Coronary artery (tissue), 2 donors: Measurements from ENCODE around the gene E2F3.

Experiments
- DNase-seq: peaks from one replicate; pipeline ENCODE4 v3.0.0-alpha.2; 2017; ENCODE audit warnings: low spot score
- H3K27ac ChIP-seq, 2 donors: fragments of 200-600 bp; sonication (generic); one replicate each; pipeline ENCODE4 v1.5.1; 2016 to 2019
- H3K4me3 ChIP-seq: fragments of 200-600 bp; sonication (generic); 2 replicates; pipeline ENCODE4 v1.5.1; 2016; ENCODE audit warnings: mild to moderate bottlenecking, moderate library complexity
- CTCF ChIP-seq: fragments of 200-600 bp; sonication (generic); IDR thresholded peaks from one replicate; pipeline ENCODE4 v1.5.1; 2019; ENCODE audit warnings: antibody characterized with exemption

The E2F3 gene

GRCh38 chr6:20401205-20402091, at the start of gene E2F3:
Gene E2F3 (plus strand): TSS chr6:20401879. CDS start chr6:20402233, 354 bp downstream.
- peak within 1 kb of the TSS; percentile 93 for H3K4me3 ChIP-seq
- TF ChIP-seq CTCF, result no peak
- H3K27ac ChIP-seq, result peak within 1 kb of the TSS; percentile 95 to 97
- DNase-seq, result peak; percentile 100

GRCh38 chr6:20352346-20352745, 49.3 kb upstream of the E2F3 start:
- no peak for TF ChIP-seq CTCF
- Histone ChIP-seq H3K27ac (no peak overlapping the region), H3K4me3 (no peak overlapping the region)
- DNase-seq, result no peak

- no peak overlapping the region for H3K4me3 ChIP-seq
- no peak for DNase-seq
- no peak for TF ChIP-seq CTCF
- H3K27ac ChIP-seq, result no peak overlapping the region
Observed at GRCh38 chr6:20353134-20353533, 48.5 kb upstream of the E2F3 start.

GRCh38 chr6:20354366-20354765, 47.3 kb upstream of the E2F3 start:
- no peak overlapping the region for H3K27ac ChIP-seq
- no peak overlapping the region for H3K4me3 ChIP-seq
- no peak for TF ChIP-seq CTCF
- no peak for DNase-seq

- Histone ChIP-seq H3K4me3 (no peak overlapping the region), H3K27ac (no peak overlapping the region)
- no peak for TF ChIP-seq CTCF
- no peak for DNase-seq
Observed at GRCh38 chr6:20360471-20361119, 41.1 kb upstream of the E2F3 start.

- Histone ChIP-seq H3K27ac (no peak overlapping the region), H3K4me3 (no peak overlapping the region)
- TF ChIP-seq CTCF, result no peak
- DNase-seq, result no peak
Observed at GRCh38 chr6:20362623-20363022, 39.1 kb upstream of the E2F3 start.
